ENCODE results near the gene CYP4F22. TPM values are rescaled to one million over a fixed set of nuclear protein-coding genes. Genes with fewer than 3 reads are reported as not detected.

Gene CYP4F22
- total RNA-seq, 4 donors from 2014 or later, result not detected

- no peaks in the 10 kb centered on the region for H3K27me3 ChIP-seq
- intact Hi-C loops (cut with DNase I; ENCODE audit: low total_unique reads), result no loop called here
- H3K4me1 ChIP-seq, result no peaks in the 10 kb centered on the region
- DNase-seq, result no peak
- H3K36me3 ChIP-seq, result no peaks in the 10 kb centered on the region
- TF ChIP-seq POLR2A (IDR thresholded peaks at IDR 0.05) (no peak), CTCF (IDR thresholded peaks at IDR 0.05) (no peak)
- no peaks in the 10 kb centered on the region for H3K9me3 ChIP-seq
- H3K27ac ChIP-seq, result no peak overlapping the region
- H3K4me3 ChIP-seq, result no peak overlapping the region
These were observed 56.3 kb downstream of the CYP4F22 start for GRCh38 chr19:15564534-15565168.

- no peak overlapping the region for H3K4me3 ChIP-seq
- no peaks in the 10 kb centered on the region for H3K4me1 ChIP-seq
- no peaks in the 10 kb centered on the region for H3K9me3 ChIP-seq
- no peaks in the 10 kb centered on the region for H3K36me3 ChIP-seq
- no peaks in the 10 kb centered on the region for H3K27me3 ChIP-seq
- H3K27ac ChIP-seq, result no peak overlapping the region
- no peak for DNase-seq
- intact Hi-C loops (cut with DNase I; ENCODE audit: low total_unique reads), result no loop called here
- TF ChIP-seq POLR2A (IDR thresholded peaks at IDR 0.05), result no peak
- TF ChIP-seq CTCF (IDR thresholded peaks at IDR 0.05), result no peak
These were observed 62.1 kb downstream of the CYP4F22 start for GRCh38 chr19:15570420-15570819.

- H3K4me3 ChIP-seq, result no peak overlapping the region
- intact Hi-C loops (cut with DNase I; ENCODE audit: low total_unique reads), result no loop called here
- TF ChIP-seq POLR2A (IDR thresholded peaks at IDR 0.05) (no peak), CTCF (IDR thresholded peaks at IDR 0.05) (no peak)
- H3K9me3 ChIP-seq, result no peaks in the 10 kb centered on the region
- H3K27ac ChIP-seq, result no peak overlapping the region
- H3K36me3 ChIP-seq, result no peaks in the 10 kb centered on the region
- no peaks in the 10 kb centered on the region for H3K27me3 ChIP-seq
- H3K4me1 ChIP-seq, result no peaks in the 10 kb centered on the region
- DNase-seq, result no peak
These were observed 67.1 kb downstream of the CYP4F22 start for GRCh38 chr19:15575406-15575805.

- no peak for DNase-seq
- intact Hi-C loops (cut with DNase I; ENCODE audit: low total_unique reads), result no loop called here
- H3K9me3 ChIP-seq, result no peaks in the 10 kb centered on the region
These were observed 68.3 kb downstream of the CYP4F22 start for GRCh38 chr19:15576526-15577156.

More at GRCh38 chr19:15576526-15577156, 68.3 kb downstream of the CYP4F22 start:
- no peak overlapping the region for H3K27ac ChIP-seq
- H3K27me3 ChIP-seq, result no peaks in the 10 kb centered on the region
- no peaks in the 10 kb centered on the region for H3K4me1 ChIP-seq
- no peaks in the 10 kb centered on the region for H3K36me3 ChIP-seq
- no peak overlapping the region for H3K4me3 ChIP-seq
- TF ChIP-seq CTCF (IDR thresholded peaks at IDR 0.05) (no peak), POLR2A (IDR thresholded peaks at IDR 0.05) (no peak)
